GM18517 (cell line): ENCODE results near the gene TP53BP1.
"Not testable (repeated sequence)": the region's sequence is repeated elsewhere in the genome, so short reads cannot be mapped to it uniquely, and the experiment has no call there.

Experiments
- ATAC-seq: cut with Tn5 transposase; IDR thresholded peaks from one replicate; pipeline ENCODE4 v1.9.1; 2021; ENCODE audit warnings: mild to moderate bottlenecking, moderate library complexity; ENCODE audit not compliant: unreplicated experiment

The TP53BP1 gene

GRCh38 chr15:43420435-43420834 lies 72.5 kb downstream of the TP53BP1 start:
- ATAC-seq, result no peak

GRCh38 chr15:43414196-43414595 lies 78.8 kb downstream of the TP53BP1 start:
- ATAC-seq, result no peak

GRCh38 chr15:43412096-43412495 lies 80.9 kb downstream of the TP53BP1 start:
- ATAC-seq, result no peak

- ATAC-seq, result no peak
Observed at GRCh38 chr15:43410572-43411214, 82.3 kb downstream of the TP53BP1 start.

- no peak for ATAC-seq
Observed at GRCh38 chr15:43408789-43409188, 84.2 kb downstream of the TP53BP1 start.

- no peak for ATAC-seq
Observed at GRCh38 chr15:43406808-43407207, 86.1 kb downstream of the TP53BP1 start.

- no peak for ATAC-seq
Observed at GRCh38 chr15:43406189-43406588, 86.8 kb downstream of the TP53BP1 start.

- ATAC-seq, result no peak
Observed at GRCh38 chr15:43404130-43404529, 88.8 kb downstream of the TP53BP1 start.

GRCh38 chr15:43403616-43404015 lies 89.3 kb downstream of the TP53BP1 start:
- no peak for ATAC-seq

- no peak for ATAC-seq
Observed at GRCh38 chr15:43402255-43402654, 90.7 kb downstream of the TP53BP1 start.

GRCh38 chr15:43393592-43393991 lies 99.4 kb downstream of the TP53BP1 start:
- ATAC-seq, result not testable (repeated sequence)

- no peak for ATAC-seq
Observed at GRCh38 chr15:43390723-43391122, 102.2 kb downstream of the TP53BP1 start.

- ATAC-seq, result no peak
Observed at GRCh38 chr15:43383070-43383469, 109.9 kb downstream of the TP53BP1 start.

- no peak for ATAC-seq
Observed at GRCh38 chr15:43382310-43382709, 110.6 kb downstream of the TP53BP1 start.

GRCh38 chr15:43378601-43379000 lies 114.4 kb downstream of the TP53BP1 start:
- ATAC-seq, result no peak

GRCh38 chr15:43376017-43376705 lies 116.8 kb downstream of the TP53BP1 start:
- no peak for ATAC-seq

GRCh38 chr15:43370975-43371974 lies 121.7 kb downstream of the TP53BP1 start, which contains the start of the genes TUBGCP4 and ZSCAN29:
TSS of gene TUBGCP4 (plus strand) at chr15:43371101. CDS start at chr15:43371355, 254 bp downstream.
TSS of gene ZSCAN29 (minus strand) at chr15:43371043. CDS start at chr15:43369913, 1,130 bp downstream.
- no peak for ATAC-seq

GRCh38 chr15:43370310-43370974 lies 122.5 kb downstream of the TP53BP1 start:
- ATAC-seq, result no peak

GRCh38 chr15:43361313-43361903 lies 131.5 kb downstream of the TP53BP1 start:
- ATAC-seq, result no peak

GRCh38 chr15:43360821-43361220 lies 132.1 kb downstream of the TP53BP1 start:
- ATAC-seq, result no peak
